HepG2 (cell line): ENCODE data around the gene RASA2. TPM values are rescaled to one million over a fixed set of nuclear protein-coding genes. Genes with fewer than 3 reads are reported as not detected.

Experiments
- ATF6 ChIP-seq: sonication (generic); formaldehyde crosslinking; conservative IDR thresholded peaks from 2 replicates; pipeline ENCODE4 v1.4.0; 2020; ENCODE audit warnings: missing genetic modification reagents
- CBX1 ChIP-seq: IDR thresholded peaks from one replicate; pipeline ENCODE4 v1.6.1; 2016; ENCODE audit warnings: antibody characterized with exemption, low read depth
- GABPB1 ChIP-seq: IDR thresholded peaks from 2 replicates; pipeline ENCODE4 v1.6.1; 2016; ENCODE audit warnings: mild to moderate bottlenecking, missing genetic modification reagents, moderate library complexity, missing compliant biosample characterization
- GMEB2 ChIP-seq: IDR thresholded peaks from 2 replicates; pipeline ENCODE4 v1.6.1; 2016; ENCODE audit warnings: missing biosample characterization, missing genetic modification reagents, low read depth
- HOXA9 ChIP-seq: sonication (generic); formaldehyde crosslinking; IDR thresholded peaks from 2 replicates; pipeline ENCODE4 v1.8.1; 2022; ENCODE audit warnings: missing genetic modification reagents, mild to moderate bottlenecking, moderate library complexity, borderline replicate concordance
- KIAA2018 ChIP-seq: sonication (generic); formaldehyde crosslinking; IDR thresholded peaks from 2 replicates; pipeline ENCODE4 v1.5.0; 2020; ENCODE audit warnings: mild to moderate bottlenecking, missing genetic modification reagents, borderline replicate concordance
- RFX3 ChIP-seq: IDR thresholded peaks from 2 replicates; pipeline ENCODE4 v1.6.1; 2016; ENCODE audit warnings: missing biosample characterization, missing genetic modification reagents
- TBL1XR1 ChIP-seq: fragments of 150-350 bp; IDR thresholded peaks from 2 replicates; pipeline ENCODE4 v1.6.1; 2014; ENCODE audit warnings: borderline replicate concordance, low read length; ENCODE audit not compliant: partially characterized antibody
- YY1 ChIP-seq: IDR thresholded peaks from 2 replicates; pipeline ENCODE4 v1.6.1; 2011; ENCODE audit warnings: low read length, low read depth, moderate library complexity, mild to moderate bottlenecking; ENCODE audit not compliant: insufficient read depth, insufficient replicate concordance
- ZC3H13 ChIP-seq: sonication (generic); formaldehyde crosslinking; IDR thresholded peaks from 2 replicates; pipeline ENCODE4 v1.8.1; 2023; ENCODE audit warnings: mild to moderate bottlenecking, missing genetic modification reagents, moderate library complexity
- ZNF17 ChIP-seq: sonication (generic); formaldehyde crosslinking; IDR thresholded peaks from 2 replicates; pipeline ENCODE4 v1.5.0; 2020; ENCODE audit warnings: mild to moderate bottlenecking, missing genetic modification reagents
- ZNF350 ChIP-seq: sonication (generic); formaldehyde crosslinking; IDR thresholded peaks from 2 replicates; pipeline ENCODE4 v1.4.0; 2020; ENCODE audit warnings: mild to moderate bottlenecking, low read depth, missing genetic modification reagents, borderline replicate concordance
- ZNF660 ChIP-seq: sonication (generic); formaldehyde crosslinking; IDR thresholded peaks from 2 replicates; pipeline ENCODE4 v1.5.1; 2020; ENCODE audit warnings: mild to moderate bottlenecking, low read depth, missing genetic modification reagents, borderline replicate concordance
- ZNF773 ChIP-seq: sonication (generic); formaldehyde crosslinking; IDR thresholded peaks from 2 replicates; pipeline ENCODE4 v1.4.0; 2020; ENCODE audit warnings: missing genetic modification reagents, borderline replicate concordance
- ZNF788 ChIP-seq: sonication (generic); formaldehyde crosslinking; IDR thresholded peaks from 2 replicates; pipeline ENCODE4 v1.5.0; 2020; ENCODE audit warnings: mild to moderate bottlenecking, missing genetic modification reagents, borderline replicate concordance
- ZSCAN25 ChIP-seq: sonication (generic); formaldehyde crosslinking; IDR thresholded peaks from 2 replicates; pipeline ENCODE4 v1.8.0; 2022; ENCODE audit warnings: mild to moderate bottlenecking, missing genetic modification reagents
- ZSCAN29 ChIP-seq: sonication (generic); formaldehyde crosslinking; conservative IDR thresholded peaks from 2 replicates; pipeline ENCODE4 v1.4.0; 2020; ENCODE audit warnings: mild to moderate bottlenecking, missing genetic modification reagents
- polyA plus RNA-seq, 8 experiments: library from polyadenylated mRNA; depleted of rRNA in 3 of 8; stranded (reverse) in 7 of 8; unstranded in 1 of 8; fragments of >200 nt; fragmentation: Illumina TruSeq in 4 of 8; extraction: Trizol in 4 of 8; gene quantifications; 2 replicates each; pipeline versions ENCODE4 v1.2.1 to v1.2.3, GENCODE V29; 2011 to 2016; ENCODE audit warnings: low read depth in 4 of 8, missing spikeins in 1 of 8, mixed read lengths in 1 of 8; ENCODE audit not compliant: insufficient read depth in 1 of 8
- total RNA-seq, 5 experiments: library from RNA; depleted of rRNA; stranded (reverse); fragments of >200 nt; fragmentation: Illumina TruSeq; extraction: Trizol; gene quantifications; 2 replicates each; pipeline ENCODE4 v1.2.3, GENCODE V29; 2016; ENCODE audit warnings: low read depth in 1 of 5

RASA2 gene
- total and polyA plus RNA-seq, 2 of the 13 experiments (the other 11 are each of a cell fraction or from before 2014, with no cell fraction given): 5.4 to 8.5 TPM

GRCh38 chr3:141487521-141488252 lies 860 bp downstream of the RASA2 start (continued):
- TF ChIP-seq KIAA2018 (CRISPR knock-in tag) (no peak), ZNF350 (CRISPR knock-in tag) (peak; percentile 49; the same call in 1 of the 2 replicates), ZNF17 (no peak), TBL1XR1 (no peak), ZNF660 (no peak), ZNF788 (CRISPR knock-in tag) (peak; percentile 60; the same call in 1 of the 2 replicates), GMEB2 (no peak), YY1 (peak; percentile 9), ZNF773 (CRISPR knock-in tag) (peak; percentile 72; the same call in 1 of the 2 replicates), RFX3 (no peak), GABPB1 (CRISPR knock-in tag) (peak; percentile 84; the same call in 1 of the 2 replicates), ZC3H13 (CRISPR knock-in tag) (peak; percentile 73; the same call in 1 of the 2 replicates), ATF6 (CRISPR knock-in tag) (no peak), ZSCAN29 (CRISPR knock-in tag) (0 out of 2 replicates have a peak, but pooled peaks have one; percentile 60), HOXA9 (CRISPR knock-in tag) (0 out of 2 replicates have a peak, but pooled peaks have one; percentile 57), CBX1 (no peak), ZSCAN25 (no peak)
